ENCODE data around the gene SPON1.
"Not testable (repeated sequence)": the region's sequence is repeated elsewhere in the genome, so short reads cannot be mapped to it uniquely, and the experiment has no call there.

Gene SPON1

GRCh38 chr11:13962562-13963168, at the start of gene SPON1:
SPON1 (plus strand) TSS chr11:13962723; CDS start chr11:13962905, 182 bp downstream.
- DNase-seq = peak; percentile 81

GRCh38 chr11:13917264-13917663, 45.3 kb upstream of the SPON1 start:
- DNase-seq = no peak

GRCh38 chr11:13917904-13918303, 44.6 kb upstream of the SPON1 start:
- DNase-seq = no peak

GRCh38 chr11:13920756-13921155, 41.8 kb upstream of the SPON1 start:
- no peak for DNase-seq

GRCh38 chr11:13921545-13921944, 41.0 kb upstream of the SPON1 start:
- DNase-seq = no peak

- DNase-seq = no peak
These were observed 39.3 kb upstream of the SPON1 start for GRCh38 chr11:13923182-13923581.

- no peak for DNase-seq
These were observed 38.5 kb upstream of the SPON1 start for GRCh38 chr11:13923716-13924650.

GRCh38 chr11:13924801-13925327, 37.7 kb upstream of the SPON1 start:
- no peak for DNase-seq

GRCh38 chr11:13926366-13926765, 36.2 kb upstream of the SPON1 start:
- DNase-seq = not testable (repeated sequence)

GRCh38 chr11:13926981-13927380, 35.5 kb upstream of the SPON1 start:
- no peak for DNase-seq

GRCh38 chr11:13927481-13927880, 35.0 kb upstream of the SPON1 start:
- DNase-seq = no peak

- DNase-seq = no peak
These were observed 33.8 kb upstream of the SPON1 start for GRCh38 chr11:13928566-13929251.

GRCh38 chr11:13929395-13929891, 33.1 kb upstream of the SPON1 start:
- DNase-seq = no peak

GRCh38 chr11:13931356-13931755, 31.2 kb upstream of the SPON1 start:
- no peak for DNase-seq

GRCh38 chr11:13937154-13937553, 25.4 kb upstream of the SPON1 start:
- DNase-seq = not testable (repeated sequence)

- not testable (repeated sequence) for DNase-seq
These were observed 23.7 kb upstream of the SPON1 start for GRCh38 chr11:13938829-13939228.

GRCh38 chr11:13939961-13940906, 22.3 kb upstream of the SPON1 start:
- DNase-seq = no peak

- no peak for DNase-seq
These were observed 21.6 kb upstream of the SPON1 start for GRCh38 chr11:13940907-13941256.

GRCh38 chr11:13941775-13942174, 20.7 kb upstream of the SPON1 start:
- no peak for DNase-seq

- DNase-seq = no peak
These were observed 20.1 kb upstream of the SPON1 start for GRCh38 chr11:13942378-13942777.

GRCh38 chr11:13942971-13943381, 19.5 kb upstream of the SPON1 start:
- DNase-seq = no peak

GRCh38 chr11:13944016-13944415, 18.5 kb upstream of the SPON1 start:
- no peak for DNase-seq
